ENCODE results near the gene FGFRL1.

DNA sequence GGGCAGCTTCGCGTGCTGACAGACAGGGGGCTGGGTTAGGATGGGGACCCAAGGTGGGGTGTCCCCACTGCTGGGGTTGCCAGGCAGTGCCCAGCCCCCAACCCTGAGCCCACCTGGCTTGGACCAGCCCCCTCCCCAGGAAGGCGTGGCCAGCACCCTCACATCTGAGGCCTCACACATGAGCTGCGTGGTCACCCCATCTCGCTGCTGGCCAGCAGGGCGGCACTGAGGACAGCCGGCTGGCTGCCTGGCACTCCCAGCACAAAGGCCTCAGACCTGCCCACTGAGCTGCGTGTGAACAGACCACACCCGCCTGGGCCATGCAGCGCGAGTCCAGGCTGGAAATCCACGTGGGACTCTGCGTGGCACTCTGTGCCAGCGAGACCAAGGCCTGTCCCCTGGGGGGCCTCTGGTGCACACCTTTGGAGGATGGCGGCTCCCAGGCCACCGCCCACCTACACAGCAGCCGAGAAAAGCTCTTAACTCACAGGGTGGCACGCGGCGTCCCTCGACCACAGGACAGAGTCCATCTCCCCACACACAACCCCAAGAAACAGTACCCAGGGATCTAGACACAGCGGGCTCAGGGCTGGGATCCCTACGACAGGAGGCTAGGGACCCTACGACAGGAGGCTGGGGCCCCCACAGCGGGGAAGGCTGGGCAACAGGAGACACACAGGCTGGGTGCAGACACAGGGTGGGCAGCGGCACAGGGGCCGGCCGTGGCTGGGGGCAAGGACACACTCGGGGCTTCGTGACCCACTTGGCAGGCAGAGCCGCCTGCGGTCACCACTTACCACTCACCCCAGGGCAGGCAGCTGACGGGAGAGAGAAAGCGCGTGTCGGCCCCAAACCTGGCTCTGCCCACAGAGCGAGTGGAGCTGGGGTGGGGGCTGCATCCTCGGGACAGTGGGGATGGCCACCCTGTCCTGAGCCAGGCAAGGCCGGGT is 47.9 kb upstream of the FGFRL1 start:
- TF ChIP-seq EZH2 (IDR thresholded peaks at IDR 0.05; ENCODE audit: insufficient read depth, poor library complexity, severe bottlenecking) (no peak), EZH2phosphoT487 (IDR thresholded peaks at IDR 0.05; ENCODE audit: insufficient read depth, low read depth) (no peak)

All from GM23248 (cell line).